AG04450 (cell line): ENCODE results near the gene ZNF557. TPM values are rescaled to one million over a fixed set of nuclear protein-coding genes. Genes with fewer than 3 reads are reported as not detected.

Experiments
- CTCF ChIA-PET: fragments of 300-600, 350-600 bp; formaldehyde crosslinking; extraction: SDS; loops from one replicate; lab custom pipeline; 2022; ENCODE audit warnings: antibody characterized with exemption, inconsistent platforms; lab: Charles Lee
- POLR2A ChIA-PET: fragments of 350-600 bp; formaldehyde crosslinking; extraction: SDS; loops from one replicate; lab custom pipeline; 2021; ENCODE audit warnings: antibody characterized with exemption, inconsistent platforms; lab: Yijun Ruan, JAX
- DNase-seq: peaks from one replicate; pipeline ENCODE4 v3.0.0-alpha.2; 2011; ENCODE audit warnings: low read depth, low spot score
- H3K27ac ChIP-seq: one replicate; pipeline ENCODE4 v1.5.1; 2012; ENCODE audit warnings: low read depth, low read length, control low read depth
- H3K27me3 ChIP-seq: one replicate; pipeline ENCODE4 v1.6.0; 2012; ENCODE audit warnings: low read length; ENCODE audit not compliant: control insufficient read depth, insufficient read depth
- H3K4me3 ChIP-seq: 2 replicates; pipeline ENCODE4 v1.5.1; 2011; ENCODE audit warnings: mild to moderate bottlenecking, low read depth, low read length, control low read depth
- H3K9me3 ChIP-seq: 2 replicates; pipeline ENCODE4 v1.5.1; 2012; ENCODE audit warnings: low read length; ENCODE audit not compliant: control insufficient read depth, insufficient read depth
- polyA plus RNA-seq: library from polyadenylated mRNA; depleted of rRNA; stranded (reverse); fragments of >200 nt; gene quantifications from 2 replicates; pipeline ENCODE4 v1.2.3, GENCODE V29; 2011; rRNA removed
- TF ChIP-seq, protein P1 (sequence below): IDR thresholded peaks from 2 replicates; pipeline ENCODE4 v1.5.1; 2011; ENCODE audit warnings: low read depth, low read length, control low read depth, inconsistent platforms

ZNF557 gene
- polyA plus RNA-seq, 1 experiment: 6.2 TPM

DNA sequence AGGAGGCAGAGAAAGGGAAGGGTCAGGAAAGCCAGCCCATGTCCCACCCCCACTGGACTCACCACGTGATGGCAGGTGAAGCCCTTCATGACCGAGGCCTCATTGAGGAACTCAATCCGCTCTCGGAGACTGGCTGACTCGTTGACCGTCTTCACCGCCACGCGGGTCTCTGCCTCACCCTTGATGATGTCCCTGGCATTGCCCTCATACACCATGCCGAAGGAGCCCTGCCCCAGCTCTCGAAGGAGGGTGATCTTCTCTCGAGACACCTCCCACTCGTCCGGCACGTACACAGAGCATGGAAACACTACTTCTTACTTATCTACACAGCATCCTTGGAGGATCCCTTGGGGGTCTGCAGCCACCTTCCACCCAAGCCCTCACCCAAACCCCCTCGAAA is 55.7 kb downstream of the ZNF557 start:
- ChIA-PET CTCF (no interaction called here), POLR2A (no interaction called here)
- Histone ChIP-seq H3K4me3 (no peak overlapping the region), H3K27me3 (no peaks in the 10 kb centered on the region), H3K27ac (no peak overlapping the region), H3K9me3 (peaks cover 21% of the 10 kb centered on the region)
- DNase-seq: no peak
- TF ChIP-seq, protein P1, sequence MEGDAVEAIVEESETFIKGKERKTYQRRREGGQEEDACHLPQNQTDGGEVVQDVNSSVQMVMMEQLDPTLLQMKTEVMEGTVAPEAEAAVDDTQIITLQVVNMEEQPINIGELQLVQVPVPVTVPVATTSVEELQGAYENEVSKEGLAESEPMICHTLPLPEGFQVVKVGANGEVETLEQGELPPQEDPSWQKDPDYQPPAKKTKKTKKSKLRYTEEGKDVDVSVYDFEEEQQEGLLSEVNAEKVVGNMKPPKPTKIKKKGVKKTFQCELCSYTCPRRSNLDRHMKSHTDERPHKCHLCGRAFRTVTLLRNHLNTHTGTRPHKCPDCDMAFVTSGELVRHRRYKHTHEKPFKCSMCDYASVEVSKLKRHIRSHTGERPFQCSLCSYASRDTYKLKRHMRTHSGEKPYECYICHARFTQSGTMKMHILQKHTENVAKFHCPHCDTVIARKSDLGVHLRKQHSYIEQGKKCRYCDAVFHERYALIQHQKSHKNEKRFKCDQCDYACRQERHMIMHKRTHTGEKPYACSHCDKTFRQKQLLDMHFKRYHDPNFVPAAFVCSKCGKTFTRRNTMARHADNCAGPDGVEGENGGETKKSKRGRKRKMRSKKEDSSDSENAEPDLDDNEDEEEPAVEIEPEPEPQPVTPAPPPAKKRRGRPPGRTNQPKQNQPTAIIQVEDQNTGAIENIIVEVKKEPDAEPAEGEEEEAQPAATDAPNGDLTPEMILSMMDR: no peak

DNA sequence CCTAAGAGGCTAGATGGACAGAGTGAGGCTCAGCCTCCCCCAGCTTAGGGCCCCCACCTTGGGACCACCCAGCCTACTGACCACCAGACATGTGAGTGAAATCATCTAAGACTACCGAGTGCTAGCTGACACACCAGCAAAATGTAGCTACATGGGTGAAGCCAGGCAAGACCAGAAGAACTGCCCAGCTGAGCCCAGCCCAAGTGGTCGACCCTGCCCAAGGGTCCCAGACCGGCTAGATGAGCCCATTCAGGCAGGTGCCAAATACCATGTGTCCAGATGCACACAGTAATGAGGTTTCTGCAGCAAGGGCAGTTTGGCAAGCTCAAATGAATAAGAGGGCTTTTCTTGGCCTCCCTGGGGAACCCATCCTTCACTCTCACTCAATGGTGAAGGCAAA is 56.6 kb downstream of the ZNF557 start:
- Histone ChIP-seq H3K4me3 (no peak overlapping the region), H3K9me3 (peaks cover 21% of the 10 kb centered on the region), H3K27me3 (no peaks in the 10 kb centered on the region), H3K27ac (no peak overlapping the region)
- ChIA-PET CTCF (no interaction called here), POLR2A (no interaction called here)
- TF ChIP-seq, protein P1: no peak
- no peak for DNase-seq

DNA sequence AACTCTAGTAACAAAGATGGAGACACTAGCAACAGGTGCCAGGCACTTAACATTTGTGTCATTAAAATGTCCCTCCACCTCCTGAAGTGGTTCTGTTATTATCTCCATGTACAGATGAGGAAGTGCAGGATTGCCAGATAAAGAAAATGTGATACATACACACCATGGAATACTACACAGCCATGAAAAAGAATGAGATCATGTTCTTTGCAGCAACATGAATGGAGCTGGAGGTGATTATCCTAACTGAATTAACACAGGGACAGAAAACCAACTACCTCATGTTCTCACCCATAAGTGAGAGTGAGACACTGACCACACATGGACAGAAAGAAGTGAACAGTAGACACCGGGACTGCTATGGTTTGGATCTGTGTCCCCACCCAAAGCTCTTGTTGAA is 60.5 kb downstream of the ZNF557 start:
- ChIA-PET POLR2A (no interaction called here), CTCF (no interaction called here)
- Histone ChIP-seq H3K27me3 (no peaks in the 10 kb centered on the region), H3K27ac (no peak overlapping the region), H3K9me3 (peaks cover 21% of the 10 kb centered on the region), H3K4me3 (no peak overlapping the region)
- DNase-seq: no peak
- TF ChIP-seq, protein P1: no peak

DNA sequence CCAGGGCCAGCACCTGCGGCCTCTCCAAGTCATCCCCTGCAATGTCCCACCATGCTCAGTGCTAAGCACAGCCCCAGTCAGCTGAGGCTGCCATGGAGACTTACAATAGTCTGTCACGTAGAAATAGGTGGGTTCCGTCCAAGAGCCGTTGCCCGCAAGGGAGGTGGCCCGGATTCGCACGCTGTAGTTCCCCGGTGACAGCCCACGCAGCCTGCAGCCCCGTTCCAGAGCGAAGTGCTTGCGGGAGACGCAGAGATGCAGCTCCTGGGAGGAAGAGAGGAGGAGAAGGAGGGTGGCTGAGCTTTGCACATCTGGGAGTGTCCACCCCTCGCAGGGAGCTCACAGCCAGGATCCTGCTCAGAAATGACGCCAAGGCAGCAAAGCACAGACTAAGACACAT is 62.6 kb downstream of the ZNF557 start:
- CTCF ChIA-PET: no interaction called here

DNA sequence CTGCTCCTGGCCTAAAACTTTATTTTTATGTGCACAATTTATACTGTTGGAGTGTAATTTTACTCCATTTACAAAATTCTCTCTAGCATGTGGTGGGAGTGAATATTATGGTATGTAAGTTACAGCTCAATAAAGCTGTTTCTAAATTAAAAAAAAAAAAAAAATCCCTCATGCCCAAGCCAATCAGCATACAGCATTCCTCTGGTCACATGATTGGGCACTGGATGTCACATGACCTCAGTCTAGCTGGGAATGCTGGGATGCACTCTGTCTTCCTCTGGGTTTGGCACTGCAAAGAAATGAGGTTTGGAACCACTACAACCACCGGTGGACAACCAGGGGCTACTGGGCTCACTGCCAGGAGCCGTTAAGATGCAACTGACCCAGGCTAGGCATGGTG is 67.6 kb downstream of the ZNF557 start:
- POLR2A ChIA-PET: interaction anchor here (0.7 kb wide), 1 partner anchor 386 kb away, joined by 4 read pairs; no protein-coding TSS in a partner anchor
- H3K4me3 ChIP-seq: no peak overlapping the region
- CTCF ChIA-PET: interaction anchor here (0.6 kb wide), 1 partner anchor 204 kb away, joined by 3 read pairs; no protein-coding TSS in a partner anchor
- no peak for DNase-seq
- TF ChIP-seq, protein P1: no peak
- H3K27me3 ChIP-seq: no peaks in the 10 kb centered on the region
- no peak overlapping the region for H3K27ac ChIP-seq
- peaks cover 2% of the 10 kb centered on the region; the same call in 1 of the 2 replicates for H3K9me3 ChIP-seq

More for the DNA sequence above, 62.6 kb downstream of the ZNF557 start:
- TF ChIP-seq, protein P1: no peak
- no peak overlapping the region for H3K27ac ChIP-seq
- peaks cover 6% of the 10 kb centered on the region; the same call in 1 of the 2 replicates for H3K9me3 ChIP-seq
- POLR2A ChIA-PET: interaction anchor here (0.9 kb wide), 1 partner anchor 532 kb away, joined by 3 read pairs; no protein-coding TSS in a partner anchor
- no peak for DNase-seq
- H3K27me3 ChIP-seq: no peaks in the 10 kb centered on the region
- H3K4me3 ChIP-seq: no peak overlapping the region

Other genes starting within 250 kb of the ZNF557 start
- not detected in 2 replicates for gene ADGRE1, start 182.1 kb upstream of the ZNF557 start, polyA plus RNA-seq
- not detected in 2 replicates for gene MBD3L2B, start 48.3 kb upstream of the ZNF557 start, polyA plus RNA-seq
- not detected in 2 replicates for gene MBD3L5, start 39.1 kb upstream of the ZNF557 start, polyA plus RNA-seq
- gene MBD3L4, start 29.5 kb upstream of the ZNF557 start, polyA plus RNA-seq: not detected in 2 replicates
- not detected in 2 replicates for gene MBD3L2, start 20.4 kb upstream of the ZNF557 start, polyA plus RNA-seq
- gene MBD3L3, start 11.0 kb upstream of the ZNF557 start, polyA plus RNA-seq: not detected in 2 replicates
- 2.6 and 2.9 TPM in 2 replicates for gene INSR, start 224.7 kb downstream of the ZNF557 start, polyA plus RNA-seq